GM21526 (cell line): Measurements from ENCODE around the gene DNAJC24.
"Not testable (repeated sequence)": the region's sequence is repeated elsewhere in the genome, so short reads cannot be mapped to it uniquely, and the experiment has no call there.

Source experiments
- ATAC-seq: cut with Tn5 transposase; IDR thresholded peaks from one replicate; pipeline ENCODE4 v1.9.1; 2021; ENCODE audit warnings: moderate library complexity; ENCODE audit not compliant: unreplicated experiment, low FRiP score

DNAJC24 gene, protein sequence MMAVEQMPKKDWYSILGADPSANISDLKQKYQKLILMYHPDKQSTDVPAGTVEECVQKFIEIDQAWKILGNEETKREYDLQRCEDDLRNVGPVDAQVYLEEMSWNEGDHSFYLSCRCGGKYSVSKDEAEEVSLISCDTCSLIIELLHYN

DNA sequence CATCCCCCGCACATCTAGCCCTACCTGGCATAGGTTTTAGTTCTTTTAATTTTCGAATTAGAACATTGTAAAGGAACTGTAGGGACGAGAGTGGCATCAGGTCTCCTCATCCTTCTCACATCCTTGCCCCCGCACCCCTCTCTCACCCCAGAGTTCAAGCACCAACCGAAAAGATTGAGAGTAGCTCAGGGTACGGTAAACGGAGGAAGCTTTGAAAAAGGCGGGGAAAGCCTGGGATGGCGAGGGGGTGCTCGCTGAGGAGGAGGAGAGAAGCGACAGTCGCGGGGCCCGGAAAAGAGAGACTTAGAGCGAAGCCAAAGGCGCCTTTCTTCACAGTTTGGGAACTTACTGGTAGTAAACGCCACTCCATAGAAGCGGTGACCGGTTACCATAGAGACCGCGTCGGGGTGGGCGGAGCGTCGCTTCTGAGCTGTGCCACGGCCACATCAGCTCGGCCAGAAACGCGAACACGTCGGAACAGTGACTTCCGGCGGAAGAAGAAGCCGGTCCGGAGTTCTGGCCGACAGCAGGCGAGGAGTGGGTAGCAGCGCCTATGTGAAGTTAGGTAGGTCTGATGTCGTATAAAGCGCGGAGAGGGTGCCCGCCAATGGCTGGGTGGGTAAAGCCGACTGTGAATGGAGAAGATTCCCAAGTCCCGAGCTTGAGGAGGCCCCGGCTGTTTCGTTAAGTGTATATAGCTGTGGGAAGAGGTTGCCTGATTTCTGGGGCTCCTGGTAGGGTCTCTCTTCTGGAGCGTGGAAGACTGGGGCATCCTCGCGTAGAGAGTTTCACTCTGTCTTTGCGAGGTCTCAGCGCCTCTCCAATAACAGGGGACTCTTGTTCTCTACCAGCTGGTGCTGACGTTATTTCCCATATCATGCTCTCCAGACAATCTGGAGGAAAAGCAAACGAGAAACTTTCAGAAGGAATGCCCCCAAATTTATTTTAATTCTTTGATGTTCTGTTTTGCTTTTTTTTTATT, at the start of gene DNAJC24, which contains the start of gene DCDC1:
DNAJC24 (plus strand) TSS at position 513 of the 982 bp plus-strand sequence. CDS start 889 bp downstream, outside the sequence.
DCDC1 (minus strand) TSS at position 392 of the 982 bp plus-strand sequence. CDS start 41,459 bp downstream, outside the sequence.
- ATAC-seq = peak; percentile 99

GRCh38 chr11:31321494-31321893, 48.2 kb upstream of the DNAJC24 start:
- not testable (repeated sequence) for ATAC-seq

- no peak for ATAC-seq
Observed at GRCh38 chr11:31323145-31323544, 46.5 kb upstream of the DNAJC24 start.

DNA sequence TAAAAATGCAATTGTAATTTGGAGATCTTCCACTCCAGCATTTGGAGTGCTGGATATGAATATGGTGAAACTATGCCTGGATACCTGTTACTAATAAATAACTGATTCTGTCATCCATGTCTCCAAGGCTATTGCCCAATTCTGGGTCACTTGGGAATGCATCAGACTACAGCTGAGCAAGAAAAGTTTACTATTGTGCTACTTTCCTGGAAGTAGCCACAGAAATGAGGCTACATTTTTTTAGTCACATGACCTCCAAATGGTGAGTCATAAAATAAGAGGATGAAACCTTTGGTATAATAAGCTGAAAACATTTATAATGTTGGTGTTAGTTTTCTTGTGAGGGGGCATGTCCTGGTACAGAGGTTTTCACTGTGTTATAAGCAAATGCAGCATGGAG, 44.5 kb upstream of the DNAJC24 start:
- no peak for ATAC-seq

GRCh38 chr11:31326470-31327148, 43.1 kb upstream of the DNAJC24 start:
- ATAC-seq = peak; percentile 68

- ATAC-seq = no peak
Observed at GRCh38 chr11:31327417-31327816, 42.2 kb upstream of the DNAJC24 start.

DNA sequence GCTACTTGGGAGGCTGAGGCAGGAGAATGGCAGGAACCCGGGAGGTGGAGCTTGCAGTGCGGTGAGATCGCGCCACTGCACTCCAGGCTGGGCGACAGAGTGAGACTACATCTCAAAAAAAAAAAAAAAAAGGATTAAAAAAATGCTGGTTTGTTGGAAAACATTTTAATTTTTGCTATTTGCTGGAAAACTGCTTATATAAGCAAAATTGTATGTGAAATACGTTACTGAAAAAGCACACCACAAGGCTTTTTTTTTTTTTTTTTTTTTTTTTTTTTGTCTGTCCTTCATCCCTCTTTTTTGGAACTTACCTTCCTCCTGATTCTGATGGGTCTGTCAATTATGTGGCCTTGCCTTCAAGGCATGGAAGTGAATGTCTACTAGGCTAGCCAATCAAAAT, 41.0 kb upstream of the DNAJC24 start:
- ATAC-seq = no peak

- no peak for ATAC-seq
Observed at GRCh38 chr11:31337806-31338205, 31.9 kb upstream of the DNAJC24 start.

- no peak for ATAC-seq
Observed at GRCh38 chr11:31340903-31341572, 28.6 kb upstream of the DNAJC24 start.

DNA sequence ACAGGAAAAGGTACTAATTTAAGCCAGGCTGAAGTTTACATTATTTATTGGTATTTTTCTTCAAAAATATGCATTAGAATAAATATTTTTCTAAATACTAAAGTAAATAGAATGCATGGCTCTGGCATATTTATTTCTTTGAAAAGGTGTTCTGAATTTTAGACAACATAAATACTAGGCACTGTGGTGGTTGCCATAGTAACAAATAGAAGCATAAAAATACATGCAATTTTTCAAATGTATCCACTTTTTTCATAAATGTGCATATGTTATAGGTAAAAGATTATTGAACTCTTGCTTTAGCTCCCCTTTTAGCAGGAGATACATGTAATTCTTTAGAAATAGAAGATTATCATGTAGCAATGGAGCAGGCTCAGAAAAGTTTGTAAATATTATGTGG, 18.5 kb upstream of the DNAJC24 start:
- no peak for ATAC-seq

DNA sequence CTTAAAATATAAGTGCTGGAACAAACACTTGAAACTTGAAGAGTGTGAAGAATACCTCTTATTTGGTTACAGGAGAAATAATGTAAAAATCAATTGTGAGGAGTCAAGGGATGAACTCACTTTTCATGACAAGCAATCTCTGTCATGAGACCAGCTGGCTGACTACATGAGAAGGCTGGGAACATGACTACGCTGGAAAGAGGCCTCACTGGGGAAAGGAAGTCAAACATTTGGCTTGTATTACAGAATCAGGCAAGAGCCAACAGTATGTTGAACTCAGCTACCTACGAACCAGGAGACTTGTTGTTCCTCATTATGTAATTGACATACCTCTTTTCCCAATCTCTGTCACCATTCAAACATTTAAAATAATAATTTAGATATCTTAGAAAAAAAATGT, 14.5 kb upstream of the DNAJC24 start:
- no peak for ATAC-seq

- ATAC-seq = no peak
Observed at GRCh38 chr11:31355817-31356216, 13.8 kb upstream of the DNAJC24 start.

GRCh38 chr11:31361743-31362142, 7.9 kb upstream of the DNAJC24 start:
- no peak for ATAC-seq

GRCh38 chr11:31366795-31367194, 2.9 kb upstream of the DNAJC24 start:
- no peak for ATAC-seq

GRCh38 chr11:31375879-31376278, 6.2 kb downstream of the DNAJC24 start:
- ATAC-seq = no peak

DNA sequence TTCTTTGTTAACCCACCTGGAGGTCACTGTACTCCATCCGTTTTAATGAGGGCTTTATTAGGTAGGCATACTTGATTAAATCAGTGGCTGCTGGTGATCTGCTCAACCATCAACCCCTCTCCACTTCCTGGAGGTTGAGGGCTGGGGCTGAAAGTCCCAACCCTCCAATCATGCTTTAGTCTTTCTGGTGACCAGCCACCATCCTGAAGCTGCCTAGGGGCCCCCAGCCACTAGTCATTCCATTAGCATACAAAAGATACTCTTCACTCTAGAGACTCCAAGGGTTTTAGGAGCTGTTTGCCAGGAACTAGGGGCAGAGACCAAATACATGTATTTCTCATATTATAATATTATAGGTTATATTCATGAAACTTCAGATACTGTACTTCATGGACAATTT, 13.5 kb downstream of the DNAJC24 start:
- no peak for ATAC-seq

DNA sequence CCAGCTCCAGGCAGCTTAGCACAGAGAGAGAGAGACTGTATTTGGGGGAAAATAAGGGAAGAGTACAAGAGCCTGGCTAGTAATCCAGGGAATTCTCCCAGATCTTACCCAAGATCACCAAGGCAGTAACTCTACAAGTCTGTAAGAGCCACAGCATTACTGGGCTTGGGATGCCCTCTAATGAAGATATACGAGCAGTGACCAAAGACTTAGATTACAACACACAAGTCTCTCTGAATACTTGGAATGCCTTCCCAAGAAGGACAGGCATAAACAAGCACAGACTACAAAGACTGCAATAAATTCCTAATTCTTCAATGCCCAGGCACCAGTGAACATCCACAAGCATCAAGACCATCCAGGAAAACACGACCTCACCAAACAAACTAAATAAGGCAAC, 17.7 kb downstream of the DNAJC24 start:
- ATAC-seq = no peak

DNA sequence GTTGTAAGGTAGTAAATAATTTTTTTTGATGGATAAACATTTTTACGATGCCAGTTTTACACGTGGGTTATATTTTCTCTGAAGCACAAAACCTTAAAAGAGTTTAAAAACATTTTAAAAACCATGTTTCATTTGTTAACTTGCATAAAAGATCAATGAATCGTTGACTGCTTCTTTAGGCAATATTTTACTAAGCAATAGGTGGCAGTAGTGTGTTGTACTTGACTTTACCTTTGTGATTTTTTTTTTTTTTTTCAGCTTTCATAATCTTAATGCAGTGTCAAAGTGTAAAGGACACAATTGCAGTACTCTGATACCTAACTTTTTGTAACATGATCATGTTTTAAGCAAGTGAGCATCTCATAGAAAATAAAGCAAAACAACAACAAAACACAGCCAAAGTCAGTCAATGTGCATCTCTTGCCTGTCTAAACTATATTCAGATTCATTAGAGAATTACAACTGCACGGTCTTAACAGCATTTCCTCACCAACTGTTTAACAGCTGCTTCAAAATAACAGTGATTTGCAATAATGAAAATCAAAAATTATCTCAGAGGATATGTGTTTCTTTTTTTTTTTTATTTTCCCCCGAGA, 27.7 kb downstream of the DNAJC24 start:
- ATAC-seq = no peak

DNA sequence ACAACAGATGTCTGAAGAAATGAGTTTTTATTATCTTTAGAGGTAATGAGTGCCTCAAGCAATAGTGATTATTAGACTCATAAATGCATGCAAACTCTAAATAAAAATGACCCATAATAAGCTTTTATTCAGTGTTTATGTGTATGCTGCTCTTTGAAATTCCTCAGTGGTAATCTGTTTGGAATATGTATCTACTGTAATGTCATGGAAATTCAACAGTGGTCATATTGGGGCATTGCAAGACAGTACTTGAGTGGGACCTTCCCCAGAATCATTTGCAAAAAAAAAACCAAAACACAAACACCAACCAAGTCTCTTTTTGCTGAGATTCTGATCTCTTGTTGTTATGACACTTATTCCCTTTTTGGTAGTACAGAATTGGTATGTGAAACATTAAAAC, 35.0 kb downstream of the DNAJC24 start:
- ATAC-seq = no peak

GRCh38 chr11:31408201-31408600, 38.5 kb downstream of the DNAJC24 start:
- ATAC-seq = no peak
